ENCODE measurements around the gene PIAS1. TPM values are rescaled to one million over a fixed set of nuclear protein-coding genes. Genes with fewer than 3 reads are reported as not detected.
A peak's percentile ranks its signal among the peaks of the same experiment; 100 is the strongest.

PIAS1 gene
- total RNA-seq, 6 donors from 2014 or later: 44.7 to 114 (median 64.3) TPM

- no peak for TF ChIP-seq POLR2AphosphoS5 (IDR thresholded peaks at IDR 0.05)
- no peak for TF ChIP-seq POLR2A (IDR thresholded peaks at IDR 0.05)
- TF ChIP-seq, protein P1, sequence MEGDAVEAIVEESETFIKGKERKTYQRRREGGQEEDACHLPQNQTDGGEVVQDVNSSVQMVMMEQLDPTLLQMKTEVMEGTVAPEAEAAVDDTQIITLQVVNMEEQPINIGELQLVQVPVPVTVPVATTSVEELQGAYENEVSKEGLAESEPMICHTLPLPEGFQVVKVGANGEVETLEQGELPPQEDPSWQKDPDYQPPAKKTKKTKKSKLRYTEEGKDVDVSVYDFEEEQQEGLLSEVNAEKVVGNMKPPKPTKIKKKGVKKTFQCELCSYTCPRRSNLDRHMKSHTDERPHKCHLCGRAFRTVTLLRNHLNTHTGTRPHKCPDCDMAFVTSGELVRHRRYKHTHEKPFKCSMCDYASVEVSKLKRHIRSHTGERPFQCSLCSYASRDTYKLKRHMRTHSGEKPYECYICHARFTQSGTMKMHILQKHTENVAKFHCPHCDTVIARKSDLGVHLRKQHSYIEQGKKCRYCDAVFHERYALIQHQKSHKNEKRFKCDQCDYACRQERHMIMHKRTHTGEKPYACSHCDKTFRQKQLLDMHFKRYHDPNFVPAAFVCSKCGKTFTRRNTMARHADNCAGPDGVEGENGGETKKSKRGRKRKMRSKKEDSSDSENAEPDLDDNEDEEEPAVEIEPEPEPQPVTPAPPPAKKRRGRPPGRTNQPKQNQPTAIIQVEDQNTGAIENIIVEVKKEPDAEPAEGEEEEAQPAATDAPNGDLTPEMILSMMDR (IDR thresholded peaks at IDR 0.05): no peak
- WGBS, 2 donors: 81 to 96% methylated on average over 1 of the region's 1 CpG
Measured at GRCh38 chr15:68051907-68052306, 2.2 kb upstream of the PIAS1 start.

DNA sequence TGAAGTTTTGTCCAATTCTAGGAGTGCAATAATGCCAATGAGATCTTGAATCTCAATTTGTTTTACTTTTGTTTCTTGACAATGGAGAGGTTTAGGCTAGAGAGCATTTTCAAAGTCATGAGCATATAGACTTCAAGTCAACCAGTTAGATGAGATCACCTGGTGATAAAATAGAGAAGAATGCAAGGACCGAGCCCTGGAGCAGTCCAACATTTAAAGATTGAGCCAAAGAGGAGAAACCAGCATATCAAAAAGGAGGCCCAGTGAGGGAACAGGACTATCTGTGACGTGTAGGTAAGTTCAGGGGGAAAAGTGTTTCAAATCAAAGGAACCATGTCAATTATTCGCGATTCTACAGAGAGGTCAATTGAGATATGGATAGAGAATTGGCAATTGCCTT, 1.7 kb upstream of the PIAS1 start:
- Histone ChIP-seq H3K4me3 (no peak overlapping the region), H3K36me3 (no peaks in the 10 kb centered on the region), H3K9me3 (no peaks in the 10 kb centered on the region), H3K4me1 (peaks cover 22 to 28% (median 22%) of the 10 kb centered on the region in 4 donors), H3K27me3 (no peaks in the 10 kb centered on the region), H3K27ac (no peak overlapping the region)
- 94 to 95% methylated on average over 4 of the region's 4 CpGs for WGBS, 2 donors
- DNase-seq (no peak), ATAC-seq (ENCODE audit: low FRiP score in 2 of 2) (no peak)
- no peak for TF ChIP-seq POLR2A (IDR thresholded peaks at IDR 0.05)
- no peak for TF ChIP-seq EP300 (IDR thresholded peaks at IDR 0.05)
- no peak for TF ChIP-seq POLR2AphosphoS5 (IDR thresholded peaks at IDR 0.05)
- TF ChIP-seq, protein P1 (IDR thresholded peaks at IDR 0.05): no peak

More at GRCh38 chr15:68051907-68052306, 2.2 kb upstream of the PIAS1 start:
- ATAC-seq (ENCODE audit: low FRiP score in 2 of 2): no peak
- Histone ChIP-seq H3K4me3 (no peak overlapping the region), H3K4me1 (peaks cover 17 to 23% (median 18%) of the 10 kb centered on the region in 4 donors), H3K9me3 (no peaks in the 10 kb centered on the region), H3K27ac (no peak overlapping the region), H3K36me3 (no peaks in the 10 kb centered on the region), H3K27me3 (no peaks in the 10 kb centered on the region)
- DNase-seq: no peak

DNA sequence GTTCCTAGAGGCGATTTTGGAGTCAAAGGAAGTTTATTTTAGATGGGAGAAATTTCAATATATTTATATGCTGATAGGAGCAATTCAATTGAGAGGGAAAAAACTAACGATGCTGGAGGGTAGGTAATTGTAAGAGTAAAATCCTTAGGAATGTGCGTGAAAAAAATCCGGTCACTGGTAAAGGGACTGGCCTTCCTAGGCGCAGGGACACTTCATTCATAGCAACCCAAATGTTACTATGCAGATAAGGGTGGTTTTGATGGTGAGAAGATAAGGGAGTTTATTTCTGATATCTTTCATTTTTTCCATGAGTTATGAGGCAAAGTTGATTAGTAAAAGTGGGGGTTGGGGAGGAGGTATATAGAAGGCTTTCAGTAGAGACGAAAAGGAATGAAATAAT, 1.1 kb upstream of the PIAS1 start:
- no peak for ATAC-seq (ENCODE audit: low FRiP score in 2 of 2)
- no peak for DNase-seq
- no peak overlapping the region for H3K4me3 ChIP-seq
- no peaks in the 10 kb centered on the region for H3K36me3 ChIP-seq
- no peak overlapping the region for H3K27ac ChIP-seq
- peaks cover 25 to 34% (median 27%) of the 10 kb centered on the region in 4 donors for H3K4me1 ChIP-seq
- no peaks in the 10 kb centered on the region for H3K9me3 ChIP-seq
- WGBS, 2 donors: 76% methylated on average over 6 of the region's 6 CpGs
- TF ChIP-seq POLR2AphosphoS5 (IDR thresholded peaks at IDR 0.05): no peak
- no peak for TF ChIP-seq POLR2A (IDR thresholded peaks at IDR 0.05)
- no peak for TF ChIP-seq EP300 (IDR thresholded peaks at IDR 0.05)
- TF ChIP-seq, protein P1 (IDR thresholded peaks at IDR 0.05): no peak
- H3K27me3 ChIP-seq: no peaks in the 10 kb centered on the region

DNA sequence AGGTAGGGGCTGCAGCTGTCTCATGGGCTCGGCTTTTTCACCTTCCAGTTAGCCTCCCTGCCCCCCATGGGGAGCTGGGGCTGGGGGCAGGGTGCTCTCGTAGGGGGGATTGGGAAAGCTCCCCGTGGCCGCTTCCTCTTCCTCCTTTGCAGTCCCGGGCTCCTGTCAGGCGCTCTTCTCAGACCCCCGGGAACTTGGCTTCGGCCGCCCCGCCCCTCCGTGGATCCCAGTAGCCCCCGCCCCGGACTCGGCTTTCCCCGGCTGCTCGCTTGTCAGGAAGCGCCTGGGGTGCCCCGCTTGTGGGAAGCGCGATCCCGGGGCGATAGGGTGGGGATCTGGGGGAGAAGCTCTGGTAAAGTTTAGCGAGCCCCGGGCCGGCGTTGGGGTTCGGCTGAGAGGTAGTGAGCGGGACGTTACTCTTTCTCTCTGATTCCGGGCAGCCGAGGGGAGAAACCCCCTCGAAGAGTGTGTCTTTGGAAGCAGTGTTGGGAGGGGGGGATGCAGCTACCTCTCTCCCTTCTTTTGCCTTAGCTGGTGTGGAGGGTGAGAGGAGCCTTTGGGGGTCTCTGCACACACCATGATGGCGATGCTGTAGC, 611 bp downstream of the PIAS1 start:
- H3K4me1 ChIP-seq: peaks cover 26 to 48% (median 33%) of the 10 kb centered on the region in 4 donors
- H3K4me3 ChIP-seq: peak overlapping the region; percentile 98 to 99 (median 98)
- no peaks in the 10 kb centered on the region for H3K36me3 ChIP-seq
- H3K27ac ChIP-seq: peak overlapping the region; percentile 97 to 100 (median 98)
- peak; percentile 80 to 90 for DNase-seq
- no peaks in the 10 kb centered on the region for H3K27me3 ChIP-seq
- H3K9me3 ChIP-seq: no peaks in the 10 kb centered on the region
- 0% methylated on average over 13 to 31 of the region's 33 CpGs for WGBS, 2 donors
- ATAC-seq (ENCODE audit: low FRiP score in 2 of 2): peak; percentile 70 to 79
- TF ChIP-seq, protein P1 (IDR thresholded peaks at IDR 0.05): no peak
- TF ChIP-seq POLR2A (IDR thresholded peaks at IDR 0.05): no peak
- TF ChIP-seq EP300 (IDR thresholded peaks at IDR 0.05): no peak
- TF ChIP-seq POLR2AphosphoS5 (IDR thresholded peaks at IDR 0.05): no peak

- Histone ChIP-seq H3K9me3 (no peaks in the 10 kb centered on the region), H3K4me3 (peak overlapping the region; percentile 98 to 99 (median 98)), H3K27ac (peak overlapping the region; percentile 97 to 100 (median 98)), H3K36me3 (no peaks in the 10 kb centered on the region), H3K4me1 (peaks cover 26 to 50% (median 33%) of the 10 kb centered on the region in 4 donors), H3K27me3 (no peaks in the 10 kb centered on the region)
- 0 to 1% methylated on average over 15 of the region's 15 CpGs for WGBS, 2 donors
- ATAC-seq (ENCODE audit: low FRiP score in 2 of 2) (peak in 1 of 2 donors; percentile 13), DNase-seq (peak in 1 of 2 donors; percentile 51)
- TF ChIP-seq EP300 (IDR thresholded peaks at IDR 0.05): no peak
- TF ChIP-seq, protein P1 (IDR thresholded peaks at IDR 0.05): no peak
- TF ChIP-seq POLR2A (IDR thresholded peaks at IDR 0.05): no peak
- no peak for TF ChIP-seq POLR2AphosphoS5 (IDR thresholded peaks at IDR 0.05)
Measured at GRCh38 chr15:68055224-68055705, 1.1 kb downstream of the PIAS1 start.
